Heart left ventricle (tissue), 16 donors: Measurements from ENCODE around the gene DIAPH3. TPM values are rescaled to one million over a fixed set of nuclear protein-coding genes. Genes with fewer than 3 reads are reported as not detected.

Source experiments
- ATAC-seq, 4 donors: fragments of 200-7000 bp; cut with Tn5 transposase; one replicate each; pipeline ENCODE4 v1.9.1; 2020 to 2022; ENCODE audit warnings: moderate library complexity in 4 of 4, mild to moderate bottlenecking in 3 of 4, moderate number of reproducible peaks in 1 of 4
- DNase-seq, 5 donors: peaks; one replicate each; pipeline ENCODE4 v3.0.0-alpha.2; 2020
- H3K27ac ChIP-seq, 12 donors: fragments of 200-600 bp; sonication (generic) in 4 of 12; one replicate each; pipeline versions ENCODE4 v1.5.0 to v1.8.0; 2016 to 2022; ENCODE audit warnings: mild to moderate bottlenecking in 2 of 12
- H3K27me3 ChIP-seq, 9 donors: fragments of 200-600 bp; sonication (generic) in 2 of 9; one replicate each; pipeline versions ENCODE4 v1.5.1 to v1.8.0; 2016 to 2022; ENCODE audit warnings: mild to moderate bottlenecking in 3 of 9
- H3K36me3 ChIP-seq, 9 donors: fragments of 200-600 bp; sonication (generic) in 2 of 9; one replicate each; pipeline versions ENCODE4 v1.5.0 to v1.8.0; 2018 to 2022; ENCODE audit warnings: mild to moderate bottlenecking in 2 of 9
- H3K4me1 ChIP-seq, 12 donors: fragments of 200-600 bp; sonication (generic) in 4 of 12; one replicate each; pipeline versions ENCODE4 v1.5.0 to v1.8.0; 2016 to 2022; ENCODE audit warnings: mild to moderate bottlenecking in 3 of 12
- H3K4me3 ChIP-seq, 12 donors: fragments of 200-600 bp; sonication (generic) in 4 of 12; one replicate each; pipeline versions ENCODE4 v1.5.0 to v1.8.0; 2017 to 2022; ENCODE audit warnings: mild to moderate bottlenecking in 9 of 12, moderate library complexity in 4 of 12
- H3K9me3 ChIP-seq, 12 donors: fragments of 200-600 bp; sonication (generic) in 4 of 12; one replicate each; pipeline versions ENCODE4 v1.5.0 to v1.8.0; 2016 to 2022; ENCODE audit warnings: mild to moderate bottlenecking in 1 of 12
- POLR2A ChIP-seq, 2 donors: fragments of 450-650 bp; IDR thresholded peaks; one replicate each; pipeline ENCODE4 v1.6.1; 2017; ENCODE audit warnings: antibody characterized with exemption in 2 of 2, mild to moderate bottlenecking in 2 of 2, moderate library complexity in 2 of 2
- WGBS, 4 donors: extraction: QIAGEN DNeasy Blood & Tissue Kit in 2 of 4; methylation state at CpG; one replicate each; pipeline versions ENCODE4 v1.1.5 to v1.1.7; 2013 to 2018; 5-methylcytosine and 5-hydroxymethylcytosine counted together
- intact Hi-C, 10 donors: fragments of 100-400 bp; cut with DNase I; formaldehyde crosslinking; loops; one replicate each; pipeline versions ENCODE4 v1.11.1 to v1.14.2; 2022
- polyA plus RNA-seq, 2 donors: library from polyadenylated mRNA; stranded (reverse); fragments of 200-250 nt; gene quantifications; one replicate each; pipeline ENCODE4 v1.2.3, GENCODE V29; 2013
- total RNA-seq, 9 donors: library from RNA; depleted of rRNA in 2 of 9; stranded (reverse); fragments of >200 nt in 2 of 9; fragmentation: NEBNext Ultra II Directional in 3 of 9; extraction: Animal tissue kit (Norgen Biotek cat#: 25700) in 3 of 9; gene quantifications; one replicate each; pipeline versions ENCODE4 v1.1.0 to v1.2.4, GENCODE V29; 2016 to 2023
- TF ChIP-seq, protein P1 (sequence below), 12 donors: fragments of 200-600 bp; sonication (generic) in 4 of 12; IDR thresholded peaks; one replicate each; pipeline versions ENCODE4 v1.5.0 to v1.8.0; 2018 to 2022; ENCODE audit warnings: antibody characterized with exemption in 12 of 12, mild to moderate bottlenecking in 5 of 12
- donor health status: ischemic (EF 13 %, LVEDD 7.1; RV severe dilation, severe dysfunction).
- donor health status: healthy with polysubstance abuse.
- donor health status: DM: no; HTN: yes; CAD: no.
- donor health status: DM: no; HTN: no; CAD: no.
- donor health status: ischemic (EF 25% LVEDD 6.9; RV normal size, moderate dysfunction).
- donor health status: ischemic (EF 25% LVEDD 5.7; RV mildly dilated, moderate dysfunction).
- donor health status: healthy.
- donor health status: DM: yes; HTN: yes; CAD: no.
- donor health status: ischemic (EF 35%, LVEDD 5.7; RV mildly dilated, moderate dysfunction).
- donor health status: nonischemic (EF 11% LVEDD 7.7; RV severe dilation, severe dysfunction).
- donor health status: DM: yes; HTN: yes; CAD: no.
- donor health status: PGD.
- donor health status: ischemic (EF 29% LVEDD 5.4; RV normal size, mild dysfunction).
- donor health status: nonischemic (EF 23%, LVEDD 6.1; RV moderate dilation, normal function).

DIAPH3 gene
- total and polyA plus RNA-seq, 11 donors, result 0.03 to 3.2 (median 0.19) TPM

GRCh38 chr13:59721926-59722910, 441.5 kb downstream of the DIAPH3 start:
- Histone ChIP-seq H3K27me3 (no peaks in the 10 kb centered on the region), H3K36me3 (no peaks in the 10 kb centered on the region), H3K4me3 (no peak overlapping the region), H3K27ac (no peak overlapping the region), H3K4me1 (no peaks in the 10 kb centered on the region), H3K9me3 (no peaks in the 10 kb centered on the region)
- intact Hi-C loops, result loop anchor here in 1 of 10 donors (5.0 kb wide), 1 partner anchor 1810 kb away; no protein-coding TSS in a partner anchor
- TF ChIP-seq, protein P1, sequence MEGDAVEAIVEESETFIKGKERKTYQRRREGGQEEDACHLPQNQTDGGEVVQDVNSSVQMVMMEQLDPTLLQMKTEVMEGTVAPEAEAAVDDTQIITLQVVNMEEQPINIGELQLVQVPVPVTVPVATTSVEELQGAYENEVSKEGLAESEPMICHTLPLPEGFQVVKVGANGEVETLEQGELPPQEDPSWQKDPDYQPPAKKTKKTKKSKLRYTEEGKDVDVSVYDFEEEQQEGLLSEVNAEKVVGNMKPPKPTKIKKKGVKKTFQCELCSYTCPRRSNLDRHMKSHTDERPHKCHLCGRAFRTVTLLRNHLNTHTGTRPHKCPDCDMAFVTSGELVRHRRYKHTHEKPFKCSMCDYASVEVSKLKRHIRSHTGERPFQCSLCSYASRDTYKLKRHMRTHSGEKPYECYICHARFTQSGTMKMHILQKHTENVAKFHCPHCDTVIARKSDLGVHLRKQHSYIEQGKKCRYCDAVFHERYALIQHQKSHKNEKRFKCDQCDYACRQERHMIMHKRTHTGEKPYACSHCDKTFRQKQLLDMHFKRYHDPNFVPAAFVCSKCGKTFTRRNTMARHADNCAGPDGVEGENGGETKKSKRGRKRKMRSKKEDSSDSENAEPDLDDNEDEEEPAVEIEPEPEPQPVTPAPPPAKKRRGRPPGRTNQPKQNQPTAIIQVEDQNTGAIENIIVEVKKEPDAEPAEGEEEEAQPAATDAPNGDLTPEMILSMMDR (IDR thresholded peaks at IDR 0.05), result no peak
- no peak for TF ChIP-seq POLR2A (IDR thresholded peaks at IDR 0.05)
- ATAC-seq (no peak), DNase-seq (peak in 1 of 5 donors; percentile 20)
- WGBS, 4 donors, result 83 to 92% (median 86%) methylated on average over 6 of the region's 6 CpGs

DNA sequence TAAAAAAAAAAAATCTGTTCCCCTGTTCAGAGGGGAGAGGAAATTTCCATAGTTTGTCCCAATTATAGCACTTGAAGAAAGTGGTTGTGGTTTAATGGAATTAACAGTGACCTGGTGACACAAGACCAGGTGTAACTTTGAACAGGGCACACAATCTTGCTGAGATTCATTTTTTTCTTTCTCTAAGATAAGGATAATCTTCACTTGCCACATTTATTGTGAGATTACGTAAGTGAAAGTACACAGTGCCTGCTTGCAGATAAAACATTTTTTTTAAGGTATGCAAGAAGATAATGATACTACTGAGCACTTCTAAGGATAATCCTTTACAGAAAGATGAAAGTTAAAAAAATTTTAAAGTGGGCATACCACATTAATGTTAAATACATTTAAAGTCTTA, 448.1 kb downstream of the DIAPH3 start:
- ATAC-seq, result no peak
- no peak overlapping the region for H3K27ac ChIP-seq
- TF ChIP-seq, protein P1 (IDR thresholded peaks at IDR 0.05), result no peak
- TF ChIP-seq POLR2A (IDR thresholded peaks at IDR 0.05), result no peak
- DNase-seq, result no peak
- no peaks in the 10 kb centered on the region for H3K27me3 ChIP-seq
- H3K4me1 ChIP-seq, result no peaks in the 10 kb centered on the region
- H3K4me3 ChIP-seq, result no peak overlapping the region
- whole genome bisulfite sequencing, 4 donors, result 75 to 86% (median 83%) methylated on average over 1 of the region's 1 CpG
- H3K36me3 ChIP-seq, result no peaks in the 10 kb centered on the region
- intact Hi-C loops, result no loop called here
- H3K9me3 ChIP-seq, result no peaks in the 10 kb centered on the region

- no peak overlapping the region for H3K4me3 ChIP-seq
- WGBS, 4 donors, result 74 to 80% (median 76%) methylated on average over 4 of the region's 4 CpGs
- no peak overlapping the region for H3K27ac ChIP-seq
- TF ChIP-seq, protein P1 (IDR thresholded peaks at IDR 0.05), result no peak
- no peak for TF ChIP-seq POLR2A (IDR thresholded peaks at IDR 0.05)
- DNase-seq (no peak), ATAC-seq (no peak)
- no peaks in the 10 kb centered on the region for H3K4me1 ChIP-seq
- intact Hi-C loops, result no loop called here
- no peaks in the 10 kb centered on the region for H3K36me3 ChIP-seq
- H3K27me3 ChIP-seq, result no peaks in the 10 kb centered on the region
- no peaks in the 10 kb centered on the region for H3K9me3 ChIP-seq
These were observed 452.6 kb downstream of the DIAPH3 start for GRCh38 chr13:59710996-59711701.

DNA sequence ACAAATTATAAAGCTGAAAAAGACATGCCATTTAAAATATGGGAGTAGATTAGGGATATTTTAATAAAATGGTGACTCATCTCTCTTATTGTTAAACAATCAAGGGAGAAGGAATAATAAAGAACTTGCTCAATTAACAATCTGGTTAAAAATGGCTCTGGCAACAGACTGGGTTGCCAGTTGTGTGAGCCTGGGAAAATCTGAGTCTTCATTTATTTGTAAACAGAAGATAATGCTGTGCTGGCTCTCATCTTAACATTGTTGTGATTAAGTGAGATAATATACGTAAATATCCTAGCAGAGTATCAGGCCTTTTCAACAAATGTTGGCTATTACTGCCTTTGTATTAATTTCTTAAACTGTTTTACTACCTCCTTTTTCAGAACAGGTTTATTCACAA, 453.3 kb downstream of the DIAPH3 start:
- Histone ChIP-seq H3K27ac (no peak overlapping the region), H3K4me1 (no peaks in the 10 kb centered on the region), H3K4me3 (no peak overlapping the region), H3K27me3 (no peaks in the 10 kb centered on the region), H3K9me3 (no peaks in the 10 kb centered on the region), H3K36me3 (no peaks in the 10 kb centered on the region)
- ATAC-seq (no peak), DNase-seq (no peak)
- intact Hi-C loops, result no loop called here
- TF ChIP-seq POLR2A (IDR thresholded peaks at IDR 0.05), result no peak
- TF ChIP-seq, protein P1 (IDR thresholded peaks at IDR 0.05), result no peak
- 79 to 87% (median 84%) methylated on average over 1 of the region's 1 CpG for WGBS, 4 donors
